Endothelial cell of umbilical vein (primary cell): Measurements from ENCODE around the gene AGRN. TPM values are rescaled to one million over a fixed set of nuclear protein-coding genes. Genes with fewer than 3 reads are reported as not detected.

Experiments used
- BruUV-seq: library from RNA; stranded (reverse); fragments of 400-500 nt; replicated peaks from 2 replicates; lab custom pipeline; 2021; lab: Mats Ljungman, UMichigan
- CTCF ChIA-PET: fragments of 300-600, 350-600 bp; sonication (Branson Sonifier 250); formaldehyde crosslinking; loops from one replicate; lab custom pipeline; 2021; ENCODE audit warnings: antibody characterized with exemption, inconsistent platforms; lab: Charles Lee
- POLR2A ChIA-PET: fragments of 300-600, 350-600 bp; sonication (Branson Sonifier 250); formaldehyde crosslinking; loops from one replicate; lab custom pipeline; 2021; ENCODE audit warnings: antibody characterized with exemption, inconsistent platforms; lab: Charles Lee
- DNase-seq: peaks from one replicate; pipeline ENCODE4 v3.0.0-alpha.2; 2011; ENCODE audit warnings: low read depth, low spot score
- FAIRE-seq: peaks from 2 replicates; lab custom pipeline; 2011; peaks lifted over from hg19 to GRCh38; lab: Jason Lieb, UNC
- H2AFZ ChIP-seq: 2 replicates; pipeline ENCODE4 v1.6.0; 2012; ENCODE audit warnings: low read depth, low read length, control low read depth, inconsistent platforms
- H3K27ac ChIP-seq: 2 replicates; pipeline ENCODE4 v1.5.1; 2011; ENCODE audit warnings: low read depth, mild to moderate bottlenecking, control low read depth, low read length, moderate library complexity; ENCODE audit not compliant: insufficient read depth
- H3K27me3 ChIP-seq, 2 experiments: 2 replicates each; pipeline versions ENCODE4 v1.6.0 to v1.6.1; 2011; ENCODE audit warnings: low read length in 2 of 2, mixed read lengths in 1 of 2; ENCODE audit not compliant: control insufficient read depth in 2 of 2, insufficient read depth in 2 of 2
- H3K36me3 ChIP-seq, 2 experiments: 2 replicates in 1 of 2; 3 replicates in 1 of 2; pipeline ENCODE4 v1.5.1; 2011; ENCODE audit warnings: low read length in 2 of 2, mild to moderate bottlenecking in 1 of 2, moderate library complexity in 1 of 2; ENCODE audit not compliant: control insufficient read depth in 2 of 2, insufficient read depth in 2 of 2; ENCODE audit errors: extremely low read depth in 1 of 2
- H3K4me1 ChIP-seq: 3 replicates; pipeline ENCODE4 v1.5.1; 2011; ENCODE audit warnings: mild to moderate bottlenecking, low read length; ENCODE audit not compliant: control insufficient read depth, insufficient read depth; ENCODE audit errors: extremely low read depth
- H3K4me2 ChIP-seq: 2 replicates; pipeline ENCODE4 v1.6.1; 2011; ENCODE audit warnings: low read length, control low read depth, mixed read lengths; ENCODE audit not compliant: insufficient read depth
- H3K4me3 ChIP-seq, 3 experiments: fragments of 200-600 bp in 1 of 3; sonication (generic), shearing (Covaris generic) in 1 of 3; replicated peaks in 1 of 3; 2 replicates each; pipeline ENCODE4 v1.5.1; 2011 to 2016; ENCODE audit warnings: control low read depth in 3 of 3, low read length in 3 of 3, mild to moderate bottlenecking in 2 of 3, inconsistent platforms in 1 of 3, low read depth in 1 of 3, moderate library complexity in 1 of 3; ENCODE audit not compliant: insufficient read depth in 1 of 3
- H3K79me2 ChIP-seq: 2 replicates; pipeline ENCODE4 v1.6.0; 2012; ENCODE audit warnings: low read length, inconsistent platforms; ENCODE audit not compliant: control insufficient read depth, insufficient read depth
- H3K9ac ChIP-seq: replicated peaks from 2 replicates; pipeline ENCODE3; 2011; ENCODE audit warnings: low read length, control low read depth; ENCODE audit not compliant: insufficient read depth; ENCODE audit errors: extremely low read depth
- H3K9me1 ChIP-seq: replicated peaks from 3 replicates; pipeline ENCODE4 v1.6.0; 2011; ENCODE audit warnings: mild to moderate bottlenecking, low read length; ENCODE audit not compliant: control insufficient read depth, insufficient read depth; ENCODE audit errors: extremely low read depth
- H3K9me3 ChIP-seq: replicated peaks from 2 replicates; pipeline ENCODE4 v1.5.1; 2012; ENCODE audit warnings: low read length, inconsistent platforms; ENCODE audit not compliant: control insufficient read depth, insufficient read depth
- H4K20me1 ChIP-seq: replicated peaks from 2 replicates; pipeline ENCODE3; 2011; ENCODE audit warnings: mild to moderate bottlenecking, low read length; ENCODE audit not compliant: control insufficient read depth, insufficient read depth; ENCODE audit errors: extremely low read depth
- CTCF ChIP-seq, 2 donors: IDR thresholded peaks; 1 replicate in 1 of 2; 2 replicates in 1 of 2; pipeline ENCODE4 v1.5.1; 2011; ENCODE audit warnings: low read length in 2 of 2, mild to moderate bottlenecking in 2 of 2, moderate library complexity in 2 of 2, control low read depth in 1 of 2, inconsistent platforms in 1 of 2, low read depth in 1 of 2; ENCODE audit not compliant: insufficient read depth in 1 of 2; ENCODE audit errors: extremely low read depth in 1 of 2
- EZH2 ChIP-seq: IDR thresholded peaks from 2 replicates; pipeline ENCODE4 v1.6.1; 2012; ENCODE audit warnings: borderline replicate concordance, low read depth, mild to moderate bottlenecking, moderate library complexity, low read length, inconsistent platforms; ENCODE audit not compliant: severe bottlenecking
- FOS ChIP-seq: IDR thresholded peaks from 2 replicates; pipeline ENCODE4 v1.6.1; 2011; ENCODE audit warnings: mild to moderate bottlenecking, low read length, moderate library complexity, borderline replicate concordance; ENCODE audit not compliant: insufficient read depth
- JUN ChIP-seq: IDR thresholded peaks from 2 replicates; pipeline ENCODE4 v1.6.1; 2011; ENCODE audit warnings: borderline replicate concordance, low read depth; ENCODE audit not compliant: insufficient read length, insufficient read depth
- MAX ChIP-seq: IDR thresholded peaks from 2 replicates; pipeline ENCODE4 v1.6.1; 2011; ENCODE audit not compliant: insufficient read depth, insufficient read length
- dilution Hi-C: fragments of 300-500 bp; cut with MboI; formaldehyde crosslinking; loops from one replicate; pipeline ENCODE4 v1.15.0; 2019; ENCODE audit warnings: low sequenced_read_pairs; ENCODE audit not compliant: extremely low pct_ligation_motif_present
- intact Hi-C: fragments of 100-400 bp; cut with micrococcal nuclease; formaldehyde crosslinking; loops from one replicate; pipeline ENCODE4 v1.10.0; 2022
- polyA plus RNA-seq, 4 experiments: library from polyadenylated mRNA; depleted of rRNA in 3 of 4; stranded (reverse) in 3 of 4; unstranded in 1 of 4; fragments of >200 nt; gene quantifications; 2 replicates each; pipeline versions ENCODE4 v1.2.1 to v1.2.3, GENCODE V29; 2011 to 2012; ENCODE audit warnings: missing spikeins in 1 of 4
- total RNA-seq: library from RNA; stranded (reverse); gene quantifications from 2 replicates; pipeline ENCODE4 v1.2.3, GENCODE V29; 2021

Gene AGRN
- total and polyA plus RNA-seq, 2 donors (not counting 3 experiments of a cell fraction or from before 2014, with no cell fraction given), result 66.6 to 67.8 TPM

DNA sequence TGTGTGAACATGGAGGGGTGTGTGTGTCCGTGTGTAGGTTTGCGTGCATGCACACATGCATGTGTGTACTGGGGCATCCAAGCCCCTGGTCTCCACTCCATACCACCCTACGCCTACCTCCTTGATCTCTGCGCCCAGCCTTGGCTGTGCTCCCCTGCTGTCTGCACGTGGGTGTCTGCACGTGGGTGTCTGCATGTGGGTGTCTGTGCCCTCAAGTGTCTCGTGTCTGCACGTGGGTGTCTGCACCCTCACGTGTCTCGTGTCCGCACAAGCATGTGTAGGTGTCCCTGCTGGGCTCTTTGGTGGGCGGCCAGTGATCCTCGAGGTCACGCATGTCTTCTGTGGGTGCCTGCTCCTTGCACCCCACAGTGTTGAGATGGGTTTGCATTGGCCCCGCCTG lies 33.1 kb downstream of the AGRN start:
- no peak overlapping the region for H3K4me3 ChIP-seq
- intact Hi-C loops (no loop called here), dilution Hi-C loops (no loop called here)
- H3K4me2 ChIP-seq, result no peak overlapping the region
- ChIA-PET CTCF (no interaction called here), POLR2A (no interaction called here)
- H3K27ac ChIP-seq, result no peak overlapping the region
- TF ChIP-seq CTCF (IDR thresholded peaks at IDR 0.05; ENCODE audit: extremely low read depth in 1 of 2, insufficient read depth in 1 of 2, low read depth in 1 of 2, low read length in 2 of 2), result no peak
- no TSS peak for BruUV-seq
- no peak for FAIRE-seq
- no peak overlapping the region for H2AFZ ChIP-seq
- H3K79me2 ChIP-seq, result no peaks in the 10 kb centered on the region
- no peaks in the 10 kb centered on the region for H3K9me3 ChIP-seq
- DNase-seq, result no peak
- H3K9me1 ChIP-seq, result no peaks in the 10 kb centered on the region
- H3K4me1 ChIP-seq, result no peaks in the 10 kb centered on the region
- H3K9ac ChIP-seq, result no peak overlapping the region
- peaks cover 0 to 11% of the 10 kb centered on the region in 2 experiments for H3K36me3 ChIP-seq
- H4K20me1 ChIP-seq, result no peaks in the 10 kb centered on the region
- no peaks in the 10 kb centered on the region for H3K27me3 ChIP-seq

DNA sequence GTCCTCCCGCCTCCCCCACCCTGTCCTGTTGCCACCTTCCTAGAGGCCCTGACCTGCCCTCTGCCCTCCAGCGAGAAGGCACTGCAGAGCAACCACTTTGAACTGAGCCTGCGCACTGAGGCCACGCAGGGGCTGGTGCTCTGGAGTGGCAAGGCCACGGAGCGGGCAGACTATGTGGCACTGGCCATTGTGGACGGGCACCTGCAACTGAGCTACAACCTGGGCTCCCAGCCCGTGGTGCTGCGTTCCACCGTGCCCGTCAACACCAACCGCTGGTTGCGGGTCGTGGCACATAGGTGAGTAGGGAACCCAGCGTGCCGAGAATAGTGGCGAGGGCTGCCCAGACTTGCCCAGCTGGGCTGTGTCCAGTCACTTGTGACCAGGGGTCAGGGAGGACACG lies 33.8 kb downstream of the AGRN start:
- H3K9me3 ChIP-seq, result no peaks in the 10 kb centered on the region
- H3K27ac ChIP-seq, result no peak overlapping the region
- peaks cover 0 to under 1% of the 10 kb centered on the region in 2 experiments for H3K27me3 ChIP-seq
- DNase-seq (no peak), FAIRE-seq (no peak)
- H3K4me3 ChIP-seq, result no peak overlapping the region
- no TSS peak for BruUV-seq
- no peak overlapping the region for H3K9ac ChIP-seq
- no peaks in the 10 kb centered on the region for H3K9me1 ChIP-seq
- POLR2A ChIA-PET, result no interaction called here
- H3K4me2 ChIP-seq, result no peak overlapping the region
- H2AFZ ChIP-seq, result no peak overlapping the region
- dilution Hi-C loops (no loop called here), intact Hi-C loops (no loop called here)
- H4K20me1 ChIP-seq, result no peaks in the 10 kb centered on the region
- TF ChIP-seq JUN (no peak), MAX (no peak), FOS (no peak), EZH2 (no peak), CTCF (IDR thresholded peaks at IDR 0.05; ENCODE audit: extremely low read depth in 1 of 2, insufficient read depth in 1 of 2, low read depth in 1 of 2, low read length in 2 of 2) (no peak)
- CTCF ChIA-PET, result no interaction called here
- H3K79me2 ChIP-seq, result no peaks in the 10 kb centered on the region
- H3K4me1 ChIP-seq, result no peaks in the 10 kb centered on the region
- peaks cover 0 to 11% of the 10 kb centered on the region in 2 experiments for H3K36me3 ChIP-seq
